Upper lobe of left lung (tissue), 6 donors: ENCODE measurements around the gene TLCD5. TPM values are rescaled to one million over a fixed set of nuclear protein-coding genes. Genes with fewer than 3 reads are reported as not detected.
A peak's percentile ranks its signal among the peaks of the same experiment; 100 is the strongest.

Experiments
- ATAC-seq, 2 donors: fragments of 200-7000 bp; cut with Tn5 transposase; one replicate each; pipeline ENCODE4 v1.9.1; 2022; ENCODE audit warnings: mild to moderate bottlenecking in 2 of 2, moderate library complexity in 2 of 2; ENCODE audit not compliant: low FRiP score in 2 of 2
- DNase-seq, 2 donors: peaks; one replicate each; pipeline ENCODE4 v3.0.0-alpha.2; 2019 to 2020
- H3K27ac ChIP-seq, 4 donors: fragments of 200-600 bp; sonication (generic); one replicate each; pipeline ENCODE4 v1.5.1; 2016 to 2019
- H3K27me3 ChIP-seq, 4 donors: fragments of 200-600 bp; sonication (generic); one replicate each; pipeline ENCODE4 v1.5.1; 2017 to 2019
- H3K36me3 ChIP-seq, 4 donors: fragments of 200-600 bp; sonication (generic); one replicate each; pipeline ENCODE4 v1.5.1; 2016 to 2019
- H3K4me1 ChIP-seq, 4 donors: fragments of 200-600 bp; sonication (generic); one replicate each; pipeline ENCODE4 v1.5.1; 2018 to 2019
- H3K4me3 ChIP-seq, 4 donors: fragments of 200-600 bp; sonication (generic); one replicate each; pipeline ENCODE4 v1.5.1; 2017 to 2019; ENCODE audit warnings: mild to moderate bottlenecking in 2 of 4, moderate library complexity in 1 of 4
- H3K9me3 ChIP-seq, 4 donors: fragments of 200-600 bp; sonication (generic); one replicate each; pipeline ENCODE4 v1.5.1; 2018 to 2019
- EP300 ChIP-seq, 4 donors: sonication (generic); formaldehyde crosslinking; IDR thresholded peaks; one replicate each; pipeline ENCODE4 v1.5.1; 2017; ENCODE audit warnings: antibody characterized with exemption in 4 of 4, control low read depth in 2 of 4
- POLR2A ChIP-seq, 4 donors: fragments of 450-650 bp; IDR thresholded peaks; one replicate each; pipeline ENCODE4 v1.5.1; 2016 to 2017; ENCODE audit warnings: antibody characterized with exemption in 4 of 4, mild to moderate bottlenecking in 2 of 4
- POLR2AphosphoS5 ChIP-seq, 2 donors: sonication (generic); formaldehyde crosslinking; IDR thresholded peaks; one replicate each; pipeline ENCODE4 v1.5.1; 2017; ENCODE audit warnings: antibody characterized with exemption in 2 of 2
- WGBS, 2 donors: methylation state at CpG; one replicate each; pipeline ENCODE4 v1.1.5; 2017 to 2018; 5-methylcytosine and 5-hydroxymethylcytosine counted together
- total RNA-seq, 6 donors: library from RNA; depleted of rRNA in 4 of 6; stranded (reverse); fragments of >200 nt in 4 of 6; gene quantifications; one replicate each; pipeline versions ENCODE4 v1.1.0 to v1.2.1, GENCODE V29; 2016 to 2021
- TF ChIP-seq, protein P1 (sequence below), 6 experiments: fragments of 450-650 bp in 4 of 6; fragments of 200-600 bp in 2 of 6; sonication (generic) in 2 of 6; IDR thresholded peaks; one replicate each; pipeline ENCODE4 v1.5.1; 2016 to 2019; ENCODE audit warnings: antibody characterized with exemption in 6 of 6
- donor health status: DM: no; HTN: no; CAD: no; lungs with moderate emphysema.
- donor health status: DM: no; HTN: yes; CAD: no; lungs with severe emphysema.

TLCD5 gene
- total RNA-seq, result 1 to 10 TPM; 1.2 to 5.4 (median 3.1) TPM

DNA sequence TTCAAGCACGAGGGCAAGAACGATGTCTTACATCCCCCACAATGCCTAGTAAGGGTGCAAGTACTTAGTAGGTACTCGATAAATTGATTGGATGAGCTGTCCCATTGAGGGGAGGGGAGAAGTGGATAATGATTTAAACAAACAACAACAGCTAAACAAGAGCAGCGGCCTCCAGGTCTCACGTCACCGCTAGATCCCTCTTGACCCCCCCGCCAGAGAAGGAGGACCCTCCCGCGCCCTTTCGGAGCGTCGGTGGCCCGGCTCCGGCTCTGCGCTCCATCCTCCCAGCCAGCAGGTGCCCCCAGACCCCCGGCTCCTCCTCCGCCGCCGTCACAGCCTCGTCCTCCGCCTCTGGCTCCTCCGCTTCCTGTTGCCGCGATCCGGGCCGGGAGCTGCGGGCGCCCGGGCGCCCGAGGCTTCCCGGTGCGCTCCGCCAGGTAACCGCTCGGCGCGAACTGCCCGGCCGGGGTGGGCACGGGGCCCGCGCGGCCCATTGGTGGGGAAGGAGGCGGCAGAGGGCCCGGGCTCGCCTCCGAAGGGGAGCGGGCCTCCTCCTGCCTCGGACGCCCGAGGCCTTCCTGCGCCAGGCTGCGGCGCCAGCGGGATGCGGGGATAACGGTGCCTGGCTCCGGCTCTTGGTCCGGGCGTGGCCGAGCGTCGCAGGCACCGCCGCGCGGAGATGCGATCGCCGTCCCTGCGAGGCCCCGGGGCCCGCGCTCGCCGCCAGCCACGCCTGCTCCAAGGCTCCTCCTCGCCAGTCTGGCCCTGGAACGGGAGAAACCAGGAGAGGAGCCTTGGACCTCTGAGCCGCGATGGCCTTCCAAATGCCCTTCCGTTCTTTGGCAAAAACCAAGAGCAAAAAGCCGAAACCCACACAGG is at the start of gene TLCD5:
Gene TLCD5, plus strand, starts transcription at position 368 of the 879 bp plus-strand sequence. CDS start 2,143 bp downstream, outside the sequence.
- ATAC-seq, result peak; percentile 67 to 93
- peak within 1 kb of the TSS; percentile 36 to 67 (median 62) for H3K4me3 ChIP-seq
- H3K36me3 ChIP-seq, result peaks cover 0 to 4% (median 2%) of the 10 kb centered on the region in 4 donors
- DNase-seq, result peak; percentile 56 to 92
- H3K9me3 ChIP-seq, result no peaks in the 10 kb centered on the region
- TF ChIP-seq EP300 (IDR thresholded peaks at IDR 0.05), result no peak
- TF ChIP-seq POLR2A (IDR thresholded peaks at IDR 0.05), result peak in 2 of 4 donors; percentile 63 to 72
- no peak for TF ChIP-seq POLR2AphosphoS5 (IDR thresholded peaks at IDR 0.05)
- TF ChIP-seq, protein P1, sequence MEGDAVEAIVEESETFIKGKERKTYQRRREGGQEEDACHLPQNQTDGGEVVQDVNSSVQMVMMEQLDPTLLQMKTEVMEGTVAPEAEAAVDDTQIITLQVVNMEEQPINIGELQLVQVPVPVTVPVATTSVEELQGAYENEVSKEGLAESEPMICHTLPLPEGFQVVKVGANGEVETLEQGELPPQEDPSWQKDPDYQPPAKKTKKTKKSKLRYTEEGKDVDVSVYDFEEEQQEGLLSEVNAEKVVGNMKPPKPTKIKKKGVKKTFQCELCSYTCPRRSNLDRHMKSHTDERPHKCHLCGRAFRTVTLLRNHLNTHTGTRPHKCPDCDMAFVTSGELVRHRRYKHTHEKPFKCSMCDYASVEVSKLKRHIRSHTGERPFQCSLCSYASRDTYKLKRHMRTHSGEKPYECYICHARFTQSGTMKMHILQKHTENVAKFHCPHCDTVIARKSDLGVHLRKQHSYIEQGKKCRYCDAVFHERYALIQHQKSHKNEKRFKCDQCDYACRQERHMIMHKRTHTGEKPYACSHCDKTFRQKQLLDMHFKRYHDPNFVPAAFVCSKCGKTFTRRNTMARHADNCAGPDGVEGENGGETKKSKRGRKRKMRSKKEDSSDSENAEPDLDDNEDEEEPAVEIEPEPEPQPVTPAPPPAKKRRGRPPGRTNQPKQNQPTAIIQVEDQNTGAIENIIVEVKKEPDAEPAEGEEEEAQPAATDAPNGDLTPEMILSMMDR (IDR thresholded peaks at IDR 0.05), result peak in 2 of 6 experiments; percentile 17 to 30
- peaks cover 7 to 21% (median 15%) of the 10 kb centered on the region in 4 donors for H3K4me1 ChIP-seq
- no peaks in the 10 kb centered on the region for H3K27me3 ChIP-seq
- 1 to 2% methylated on average over 25 to 28 of the region's 84 CpGs for WGBS, 2 donors
- peak within 1 kb of the TSS; percentile 84 to 95 (median 88) for H3K27ac ChIP-seq

DNA sequence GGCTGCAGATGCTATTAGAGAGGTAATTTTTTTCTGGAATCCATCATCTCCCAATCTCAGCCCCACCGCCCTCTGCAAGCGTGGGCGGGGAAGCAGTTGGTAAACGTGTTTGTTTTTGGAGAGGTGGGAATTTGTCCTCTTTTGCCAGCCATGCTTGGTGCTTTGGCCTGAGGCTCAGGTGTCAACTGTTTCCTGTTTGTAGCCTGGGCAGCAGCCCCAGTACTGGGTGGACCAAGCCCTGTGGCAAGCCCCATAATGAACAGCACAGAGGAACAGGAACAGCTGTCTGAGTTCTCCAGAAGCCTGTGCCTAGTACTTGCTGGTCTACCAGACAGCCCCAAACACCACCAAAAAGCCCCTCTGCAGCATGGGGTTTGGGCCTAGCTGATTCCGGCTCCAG is 45.6 kb upstream of the TLCD5 start:
- no peaks in the 10 kb centered on the region for H3K36me3 ChIP-seq
- H3K27me3 ChIP-seq, result no peaks in the 10 kb centered on the region
- no peak overlapping the region for H3K4me3 ChIP-seq
- no peaks in the 10 kb centered on the region for H3K9me3 ChIP-seq
- no peak for ATAC-seq
- TF ChIP-seq, protein P1 (IDR thresholded peaks at IDR 0.05), result no peak
- WGBS, 2 donors, result 74 to 93% methylated on average over 5 of the region's 5 CpGs
- DNase-seq, result no peak
- H3K27ac ChIP-seq, result no peak overlapping the region
- H3K4me1 ChIP-seq, result peaks cover 0 to 7% (median 0%) of the 10 kb centered on the region in 4 donors

DNA sequence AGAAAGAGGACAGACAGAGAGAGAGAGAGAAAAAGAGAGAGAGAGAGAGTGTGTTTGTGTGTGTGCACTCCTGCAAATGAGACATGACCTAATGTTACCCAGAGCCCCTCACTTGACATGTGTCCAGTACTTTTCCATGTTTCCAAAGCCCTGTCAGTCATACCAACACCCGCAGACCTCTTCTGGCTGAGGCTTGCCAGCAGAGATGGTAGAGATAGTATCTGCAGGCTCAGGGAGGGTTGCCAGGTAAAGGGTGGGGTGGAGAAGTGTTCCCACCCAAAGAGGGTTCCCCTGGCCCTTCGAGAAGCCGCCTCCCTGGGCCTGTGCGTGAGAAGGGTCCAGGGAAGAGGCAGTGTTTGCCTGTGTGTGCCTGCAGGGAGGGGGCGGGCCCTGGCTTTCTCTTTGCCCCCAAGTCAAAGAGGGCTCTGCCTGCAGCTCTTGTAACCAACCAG is 44.5 kb upstream of the TLCD5 start:
- Histone ChIP-seq H3K36me3 (no peaks in the 10 kb centered on the region), H3K4me1 (peaks cover 0 to 10% (median 0%) of the 10 kb centered on the region in 4 donors), H3K9me3 (no peaks in the 10 kb centered on the region), H3K27me3 (no peaks in the 10 kb centered on the region), H3K4me3 (no peak overlapping the region), H3K27ac (no peak overlapping the region)
- ATAC-seq, result no peak
- TF ChIP-seq, protein P1 (IDR thresholded peaks at IDR 0.05), result no peak
- TF ChIP-seq POLR2AphosphoS5 (IDR thresholded peaks at IDR 0.05), result no peak
- TF ChIP-seq POLR2A (IDR thresholded peaks at IDR 0.05), result no peak
- no peak for TF ChIP-seq EP300 (IDR thresholded peaks at IDR 0.05)
- WGBS, 2 donors, result 11 to 40% methylated on average over 1 to 5 of the region's 5 CpGs
- no peak for DNase-seq

DNA sequence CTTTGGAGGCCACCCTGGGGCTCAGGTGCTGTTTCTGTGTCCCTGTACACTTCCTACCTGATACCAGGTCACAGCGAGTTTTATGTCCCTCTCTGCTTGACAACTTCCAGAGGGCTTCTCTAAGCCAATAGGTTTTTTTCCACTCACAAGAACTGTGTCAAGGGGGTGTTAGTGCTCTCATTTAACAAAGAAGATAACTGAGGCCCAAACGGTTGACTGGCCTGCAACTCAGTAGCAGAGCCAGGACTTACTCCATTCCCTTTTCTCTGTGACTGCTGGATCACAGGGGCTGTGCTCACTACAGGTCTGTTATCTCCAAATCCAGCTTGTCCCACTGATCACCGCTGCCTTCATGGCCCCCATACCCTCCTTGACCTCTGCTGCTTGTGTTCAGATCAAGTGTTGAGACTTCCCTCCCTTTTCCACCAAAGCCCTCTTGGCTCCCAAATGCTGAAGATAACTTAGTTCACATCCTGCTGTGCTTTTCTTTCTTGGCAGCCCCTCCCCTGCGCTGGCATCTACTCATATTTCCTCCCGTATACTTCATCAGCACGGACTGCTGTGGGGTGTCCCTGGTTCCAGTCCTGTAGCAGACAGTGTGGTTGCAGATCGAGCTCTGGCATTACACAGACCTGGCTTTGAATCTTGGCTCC is 43.8 kb upstream of the TLCD5 start:
- no peaks in the 10 kb centered on the region for H3K27me3 ChIP-seq
- H3K27ac ChIP-seq, result no peak overlapping the region
- no peak overlapping the region for H3K4me3 ChIP-seq
- no peaks in the 10 kb centered on the region for H3K9me3 ChIP-seq
- H3K36me3 ChIP-seq, result no peaks in the 10 kb centered on the region
- DNase-seq, result no peak
- peaks cover 0 to 10% (median 0%) of the 10 kb centered on the region in 4 donors for H3K4me1 ChIP-seq
- 41 to 62% methylated on average over 7 of the region's 7 CpGs for WGBS, 2 donors
- ATAC-seq, result no peak
- TF ChIP-seq POLR2AphosphoS5 (IDR thresholded peaks at IDR 0.05) (no peak), EP300 (IDR thresholded peaks at IDR 0.05) (no peak), POLR2A (IDR thresholded peaks at IDR 0.05) (no peak)
- TF ChIP-seq, protein P1 (IDR thresholded peaks at IDR 0.05), result no peak
